Left lung (tissue), 10 donors: ENCODE results near the gene SEMG2. TPM values are rescaled to one million over a fixed set of nuclear protein-coding genes. Genes with fewer than 3 reads are reported as not detected.

Experiments
- ATAC-seq: fragments of 200-7000 bp; cut with Tn5 transposase; one replicate; pipeline ENCODE4 v1.9.1; 2020; ENCODE audit warnings: moderate library complexity
- DNase-seq, 4 donors: peaks; one replicate each; pipeline ENCODE4 v3.0.0-alpha.2; 2013 to 2020
- H3K27ac ChIP-seq, 2 donors: fragments of 200-600 bp; sonication (generic) in 1 of 2; one replicate each; pipeline versions ENCODE4 v1.5.0 to v1.8.0; 2020 to 2021
- H3K27me3 ChIP-seq, 2 donors: fragments of 200-600 bp; sonication (generic) in 1 of 2; one replicate each; pipeline versions ENCODE4 v1.5.0 to v1.8.0; 2020 to 2021
- H3K36me3 ChIP-seq, 2 donors: fragments of 200-600 bp; sonication (generic) in 1 of 2; one replicate each; pipeline versions ENCODE4 v1.5.0 to v1.8.0; 2020 to 2021
- H3K4me1 ChIP-seq, 2 donors: fragments of 200-600 bp; one replicate each; pipeline ENCODE4 v1.8.0; 2021
- H3K4me3 ChIP-seq, 2 donors: fragments of 200-600 bp; sonication (generic) in 1 of 2; one replicate each; pipeline versions ENCODE4 v1.5.0 to v1.8.0; 2020 to 2021; ENCODE audit warnings: mild to moderate bottlenecking in 1 of 2
- H3K9me3 ChIP-seq, 2 donors: fragments of 200-600 bp; sonication (generic) in 1 of 2; one replicate each; pipeline versions ENCODE4 v1.5.0 to v1.8.0; 2020 to 2021
- intact Hi-C, 2 donors: fragments of 100-400 bp; cut with DNase I; formaldehyde crosslinking; loops; one replicate each; pipeline versions ENCODE4 v1.11.2 to v1.14.2; 2022
- polyA plus RNA-seq, 6 donors: library from polyadenylated mRNA; unstranded; fragments of 120-200 nt; gene quantifications; one replicate each; pipeline ENCODE4 v1.2.1, GENCODE V29; 2013; ENCODE audit not compliant: insufficient read length in 6 of 6
- total RNA-seq, 2 donors: library from RNA; stranded (reverse); fragmentation: NEBNext Ultra II Directional; extraction: Animal tissue kit (Norgen Biotek cat#: 25700); gene quantifications; one replicate each; pipeline ENCODE4 v1.2.1, GENCODE V29; 2021
- TF ChIP-seq, protein P1 (sequence below), 2 donors: fragments of 200-600 bp; sonication (generic) in 1 of 2; IDR thresholded peaks; one replicate each; pipeline versions ENCODE4 v1.5.0 to v1.8.0; 2021; ENCODE audit warnings: antibody characterized with exemption in 2 of 2
- donor health status: DM: no; HTN: yes; CAD: no.
- donor health status: DM: no; HTN: no; CAD: no.

The SEMG2 gene
- total and polyA plus RNA-seq, 8 donors: not detected

DNA sequence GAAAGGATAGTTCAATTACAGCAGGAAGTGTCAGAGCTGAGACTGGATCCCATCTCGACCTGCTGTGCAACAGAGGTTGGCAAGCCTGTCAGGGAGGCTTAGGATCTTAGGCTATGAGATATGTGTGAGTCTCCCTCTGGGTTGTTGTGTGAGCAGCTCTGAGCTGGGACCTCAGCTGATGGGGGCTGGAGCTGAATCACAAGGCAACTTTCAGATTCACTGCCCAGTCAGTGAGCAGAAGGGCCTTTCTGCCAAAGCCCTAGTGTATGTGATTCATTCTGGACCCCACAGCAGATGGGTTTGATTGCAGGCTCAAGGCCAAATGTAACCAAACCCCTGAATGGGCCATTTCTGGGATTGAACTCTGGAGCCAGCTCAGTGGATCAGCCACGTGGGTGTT, 42.0 kb upstream of the SEMG2 start:
- H3K27ac ChIP-seq: peak overlapping the region in 1 of 2 donors; percentile 76
- H3K4me1 ChIP-seq: peaks cover 0 to 8% of the 10 kb centered on the region in 2 donors
- H3K9me3 ChIP-seq: no peaks in the 10 kb centered on the region
- H3K36me3 ChIP-seq: no peaks in the 10 kb centered on the region
- no peaks in the 10 kb centered on the region for H3K27me3 ChIP-seq
- intact Hi-C loops: no loop called here
- no peak for ATAC-seq
- no peak overlapping the region for H3K4me3 ChIP-seq
- no peak for DNase-seq
- TF ChIP-seq, protein P1, sequence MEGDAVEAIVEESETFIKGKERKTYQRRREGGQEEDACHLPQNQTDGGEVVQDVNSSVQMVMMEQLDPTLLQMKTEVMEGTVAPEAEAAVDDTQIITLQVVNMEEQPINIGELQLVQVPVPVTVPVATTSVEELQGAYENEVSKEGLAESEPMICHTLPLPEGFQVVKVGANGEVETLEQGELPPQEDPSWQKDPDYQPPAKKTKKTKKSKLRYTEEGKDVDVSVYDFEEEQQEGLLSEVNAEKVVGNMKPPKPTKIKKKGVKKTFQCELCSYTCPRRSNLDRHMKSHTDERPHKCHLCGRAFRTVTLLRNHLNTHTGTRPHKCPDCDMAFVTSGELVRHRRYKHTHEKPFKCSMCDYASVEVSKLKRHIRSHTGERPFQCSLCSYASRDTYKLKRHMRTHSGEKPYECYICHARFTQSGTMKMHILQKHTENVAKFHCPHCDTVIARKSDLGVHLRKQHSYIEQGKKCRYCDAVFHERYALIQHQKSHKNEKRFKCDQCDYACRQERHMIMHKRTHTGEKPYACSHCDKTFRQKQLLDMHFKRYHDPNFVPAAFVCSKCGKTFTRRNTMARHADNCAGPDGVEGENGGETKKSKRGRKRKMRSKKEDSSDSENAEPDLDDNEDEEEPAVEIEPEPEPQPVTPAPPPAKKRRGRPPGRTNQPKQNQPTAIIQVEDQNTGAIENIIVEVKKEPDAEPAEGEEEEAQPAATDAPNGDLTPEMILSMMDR (IDR thresholded peaks at IDR 0.05): no peak

- TF ChIP-seq, protein P1 (IDR thresholded peaks at IDR 0.05): no peak
- DNase-seq (no peak), ATAC-seq (no peak)
- no peaks in the 10 kb centered on the region for H3K4me1 ChIP-seq
- H3K9me3 ChIP-seq: no peaks in the 10 kb centered on the region
- peaks cover 0 to 5% of the 10 kb centered on the region in 2 donors for H3K27me3 ChIP-seq
- intact Hi-C loops: no loop called here
- no peaks in the 10 kb centered on the region for H3K36me3 ChIP-seq
- H3K27ac ChIP-seq: no peak overlapping the region
- H3K4me3 ChIP-seq: no peak overlapping the region
Observed at GRCh38 chr20:45181639-45182038, 39.5 kb upstream of the SEMG2 start.

DNA sequence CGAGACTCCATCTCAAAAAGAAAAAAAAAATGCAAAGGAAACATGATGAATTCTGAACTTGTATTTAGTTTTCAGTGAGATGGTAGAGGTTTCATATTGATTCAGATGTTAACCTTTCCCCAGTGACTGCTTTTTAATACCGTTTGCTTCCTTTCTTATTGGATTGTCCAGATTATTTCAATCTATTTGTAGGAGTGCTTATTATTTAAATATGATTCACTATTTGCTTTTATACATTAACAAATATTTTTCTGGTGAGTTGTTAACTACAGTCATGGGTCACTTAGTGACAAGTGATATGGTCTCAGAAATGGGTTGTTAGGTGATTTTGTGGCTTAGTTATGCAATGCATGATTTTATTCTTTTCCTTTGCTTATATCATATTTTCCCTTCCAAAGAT, 38.1 kb upstream of the SEMG2 start:
- TF ChIP-seq, protein P1 (IDR thresholded peaks at IDR 0.05): no peak
- intact Hi-C loops: no loop called here
- no peaks in the 10 kb centered on the region for H3K9me3 ChIP-seq

GRCh38 chr20:45187693-45188092, 33.5 kb upstream of the SEMG2 start:
- intact Hi-C loops: no loop called here
- Histone ChIP-seq H3K4me3 (no peak overlapping the region), H3K27me3 (peaks cover 0 to 5% of the 10 kb centered on the region in 2 donors), H3K9me3 (no peaks in the 10 kb centered on the region), H3K4me1 (no peaks in the 10 kb centered on the region), H3K36me3 (no peaks in the 10 kb centered on the region), H3K27ac (peak overlapping the region in 1 of 2 donors; percentile 48)
- DNase-seq (no peak), ATAC-seq (no peak)
- TF ChIP-seq, protein P1 (IDR thresholded peaks at IDR 0.05): no peak

More for the DNA sequence above, 38.1 kb upstream of the SEMG2 start:
- Histone ChIP-seq H3K4me3 (no peak overlapping the region), H3K27ac (no peak overlapping the region), H3K36me3 (no peaks in the 10 kb centered on the region), H3K4me1 (no peaks in the 10 kb centered on the region), H3K27me3 (peaks cover 0 to 5% of the 10 kb centered on the region in 2 donors)
- ATAC-seq (no peak), DNase-seq (no peak)

DNA sequence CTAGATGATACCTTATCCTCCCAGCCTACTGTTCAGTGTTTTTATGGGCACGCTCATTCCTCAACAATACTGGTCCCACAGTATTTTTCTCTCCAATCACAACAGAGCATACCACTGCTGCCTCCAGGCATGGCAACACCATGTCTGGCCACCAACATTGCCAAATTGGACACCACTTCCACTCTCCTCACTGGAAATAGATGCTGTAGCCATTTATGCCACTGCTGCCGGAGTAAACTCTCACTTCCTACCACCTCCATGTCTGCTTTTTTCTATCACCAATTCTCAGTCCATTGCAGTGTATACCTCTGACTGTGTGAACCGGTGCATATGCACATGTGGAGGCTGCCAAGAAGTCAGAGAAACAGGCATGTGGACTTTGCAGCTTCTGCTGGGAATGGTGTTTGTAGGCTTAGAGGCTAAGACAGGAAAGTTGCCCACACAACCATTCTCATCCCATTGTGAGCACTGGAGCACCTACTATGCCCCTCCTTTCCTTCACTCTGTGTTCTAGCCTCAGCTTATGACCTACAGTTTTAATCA, 32.0 kb upstream of the SEMG2 start:
- intact Hi-C loops: no loop called here
- Histone ChIP-seq H3K4me1 (no peaks in the 10 kb centered on the region), H3K27me3 (peaks cover 0 to 5% of the 10 kb centered on the region in 2 donors), H3K4me3 (no peak overlapping the region), H3K9me3 (no peaks in the 10 kb centered on the region), H3K36me3 (no peaks in the 10 kb centered on the region), H3K27ac (no peak overlapping the region)
- ATAC-seq: no peak
- DNase-seq: no peak
- TF ChIP-seq, protein P1 (IDR thresholded peaks at IDR 0.05): no peak
